ENCODE data around the gene OXNAD1.

- TF ChIP-seq TAF1 (IDR thresholded peaks at IDR 0.05; ENCODE audit: low read depth) (no peak), YY1 (IDR thresholded peaks at IDR 0.05; ENCODE audit: low read depth) (no peak), USF1 (IDR thresholded peaks at IDR 0.05) (no peak), TCF12 (IDR thresholded peaks at IDR 0.05; ENCODE audit: low read depth) (no peak), FOXM1 (IDR thresholded peaks at IDR 0.05; ENCODE audit: borderline replicate concordance, low read depth) (no peak), REST (IDR thresholded peaks at IDR 0.05; ENCODE audit: low read depth) (no peak), CREB1 (IDR thresholded peaks at IDR 0.05; ENCODE audit: low read depth) (no peak), RAD21 (IDR thresholded peaks at IDR 0.05; ENCODE audit: low read depth) (no peak), TEAD4 (IDR thresholded peaks at IDR 0.05) (no peak)
- TF ChIP-seq, protein P1, sequence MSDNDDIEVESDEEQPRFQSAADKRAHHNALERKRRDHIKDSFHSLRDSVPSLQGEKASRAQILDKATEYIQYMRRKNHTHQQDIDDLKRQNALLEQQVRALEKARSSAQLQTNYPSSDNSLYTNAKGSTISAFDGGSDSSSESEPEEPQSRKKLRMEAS (IDR thresholded peaks at IDR 0.05): no peak
Observed at GRCh38 chr3:16236030-16236639, 28.9 kb upstream of the OXNAD1 start.

All from Ishikawa (cell line).